Amniotic epithelial cell (primary cell): ENCODE measurements around the gene FAM89A.
A peak's percentile ranks its signal among the peaks of the same experiment; 100 is the strongest.

Experiments
- DNase-seq: peaks from one replicate; pipeline ENCODE4 v3.0.0-alpha.2; 2010; ENCODE audit warnings: low read depth

The FAM89A gene

GRCh38 chr1:231040019-231040799 lies at the start of gene FAM89A:
Gene FAM89A, minus strand, starts transcription at chr1:231040254. Its CDS starts 43 bp downstream, at chr1:231040211.
- peak; percentile 37 for DNase-seq

GRCh38 chr1:231084353-231084752 lies 44.3 kb upstream of the FAM89A start:
- no peak for DNase-seq

DNA sequence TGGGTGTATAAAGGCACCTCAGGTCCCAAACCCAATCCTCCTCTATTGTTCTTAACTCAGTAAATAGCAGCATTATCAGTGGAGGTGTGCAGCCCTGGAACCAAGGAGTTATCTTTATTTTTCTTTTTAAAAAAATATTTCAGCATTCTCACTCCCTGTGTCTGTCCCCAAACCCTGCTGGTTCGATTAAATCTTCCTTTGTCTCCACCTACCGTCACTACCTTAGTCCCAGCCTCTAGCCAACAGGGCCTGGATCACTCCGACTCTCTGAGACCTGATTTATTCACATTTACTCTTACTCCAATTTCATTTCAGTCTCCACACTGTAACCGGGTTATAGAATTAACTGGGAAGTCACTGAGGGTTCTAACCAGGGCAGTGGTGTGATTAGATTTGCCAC lies 39.1 kb upstream of the FAM89A start:
- no peak for DNase-seq

DNA sequence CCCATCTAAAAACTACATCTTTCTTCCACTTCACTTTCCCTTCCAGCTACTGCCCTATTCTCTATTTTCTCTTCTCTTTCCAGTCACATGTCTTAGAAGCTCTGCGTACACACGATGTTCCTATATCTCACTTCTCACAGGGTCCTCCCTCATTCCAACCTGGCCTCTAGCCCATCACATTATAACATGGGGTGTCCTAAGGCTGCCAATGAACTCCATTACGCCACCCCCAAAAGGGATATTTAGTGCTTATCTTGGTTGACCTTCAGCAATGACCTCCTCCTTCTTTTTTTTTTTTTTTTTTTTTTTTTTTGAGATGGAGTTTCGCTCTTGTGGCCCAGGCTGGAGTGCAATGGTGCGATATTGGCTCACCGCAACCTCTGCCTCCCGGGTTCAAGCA lies 38.2 kb upstream of the FAM89A start:
- DNase-seq: no peak

DNA sequence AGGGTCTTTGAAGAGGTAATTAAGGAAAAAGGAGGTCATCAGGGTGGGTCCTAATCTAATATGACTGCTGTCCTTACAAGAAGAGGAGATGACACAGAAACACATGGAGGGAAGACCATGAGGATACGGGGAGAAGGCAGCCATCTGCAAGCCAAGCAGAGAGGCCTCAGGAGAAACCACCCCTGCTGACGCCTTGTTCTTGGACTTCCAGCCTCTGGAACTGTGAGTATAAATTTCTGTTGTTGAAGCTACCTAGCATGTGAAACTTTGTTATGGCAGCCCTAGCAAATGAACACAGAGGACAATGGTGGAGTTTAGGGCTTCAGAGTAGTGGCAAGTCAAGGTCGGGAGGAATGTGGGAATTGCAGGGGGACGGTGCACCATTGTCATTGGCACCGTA lies 36.7 kb upstream of the FAM89A start:
- no peak for DNase-seq

DNA sequence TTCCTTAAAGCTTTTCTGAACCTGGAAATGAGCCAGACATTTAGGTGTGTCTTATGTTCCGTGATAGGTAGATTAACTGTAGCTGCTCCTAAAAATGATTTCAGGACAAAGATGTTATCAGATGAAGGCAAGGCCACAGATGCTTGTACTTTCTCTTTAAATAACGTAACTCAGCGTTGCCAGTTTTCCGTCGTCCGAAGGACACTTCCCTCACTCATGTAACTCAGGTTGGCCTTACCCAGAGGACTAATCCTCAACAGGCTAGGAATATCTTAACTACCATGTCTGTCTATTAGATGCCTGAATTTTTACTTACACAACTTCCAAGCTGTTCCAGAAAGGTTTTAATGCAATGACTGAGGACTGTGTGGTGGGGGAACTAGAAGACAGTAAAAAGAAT lies 35.4 kb upstream of the FAM89A start:
- no peak for DNase-seq

DNA sequence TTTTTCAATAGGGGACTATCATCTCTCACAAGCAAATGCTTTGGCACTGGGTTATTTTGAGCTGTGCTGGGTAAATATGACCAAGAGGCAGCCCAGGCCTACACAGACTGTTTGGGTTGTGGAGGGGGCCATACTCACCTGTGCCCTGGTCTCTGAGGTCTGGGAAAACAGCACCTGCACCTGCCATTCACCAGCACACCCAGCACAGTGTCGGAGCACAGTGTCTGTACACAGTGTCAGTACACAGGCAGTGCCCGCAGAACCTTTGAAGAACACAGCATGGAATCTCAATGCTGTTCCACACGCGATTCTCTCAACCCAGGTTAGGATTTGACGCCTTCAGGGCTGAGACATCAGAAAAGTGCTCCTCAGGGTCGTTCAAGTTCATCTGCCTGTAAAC lies 35.0 kb upstream of the FAM89A start:
- no peak for DNase-seq

GRCh38 chr1:231074046-231074445 lies 34.0 kb upstream of the FAM89A start:
- no peak for DNase-seq

DNA sequence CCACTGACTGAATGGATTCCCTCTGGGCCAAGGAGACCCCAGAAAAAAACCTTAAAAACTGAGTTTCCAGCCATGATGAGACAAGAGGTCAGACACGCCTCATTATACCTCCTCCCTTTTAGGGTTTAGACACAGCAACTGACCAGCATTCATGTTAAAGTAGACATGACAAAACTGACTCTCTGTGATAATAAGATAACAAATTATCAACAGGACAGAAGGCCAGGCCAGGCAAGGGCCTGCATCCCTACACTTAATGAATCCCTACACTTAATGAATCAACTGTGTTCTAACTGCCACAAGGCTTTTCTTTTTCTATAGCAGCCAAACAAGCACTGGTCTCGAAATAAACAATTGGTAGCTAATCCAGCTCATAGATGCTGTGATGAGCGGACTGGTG lies 33.3 kb upstream of the FAM89A start:
- DNase-seq: no peak

DNA sequence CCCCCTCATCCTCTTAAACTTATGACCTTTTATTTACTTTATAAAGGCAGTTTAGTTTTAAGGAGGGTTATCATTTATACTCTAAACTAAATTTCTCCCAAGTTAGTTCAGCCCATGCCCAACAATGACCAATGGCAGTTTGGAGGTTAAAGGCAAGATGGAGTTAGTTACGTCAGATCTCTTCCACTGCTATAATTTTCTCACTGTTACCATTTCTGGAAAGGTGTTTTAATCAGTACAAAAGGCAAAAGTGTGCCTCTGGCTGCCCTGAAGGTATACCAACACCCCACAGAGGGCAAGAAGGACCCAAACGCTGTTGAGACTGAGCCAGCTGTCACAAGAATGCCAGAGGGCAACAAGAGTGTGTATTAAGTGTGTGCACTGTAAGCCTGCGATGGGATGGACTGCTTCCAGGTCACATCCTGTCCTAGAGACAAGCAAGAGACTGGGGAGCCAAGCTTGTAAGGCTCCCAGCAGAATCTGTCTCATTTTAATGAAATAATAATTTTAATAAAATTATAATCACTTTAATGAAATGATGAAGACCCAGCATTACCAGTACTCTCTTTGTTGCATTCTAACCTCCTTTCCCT lies 32.5 kb upstream of the FAM89A start:
- DNase-seq: no peak

GRCh38 chr1:231072041-231072440 lies 32.0 kb upstream of the FAM89A start:
- no peak for DNase-seq

DNA sequence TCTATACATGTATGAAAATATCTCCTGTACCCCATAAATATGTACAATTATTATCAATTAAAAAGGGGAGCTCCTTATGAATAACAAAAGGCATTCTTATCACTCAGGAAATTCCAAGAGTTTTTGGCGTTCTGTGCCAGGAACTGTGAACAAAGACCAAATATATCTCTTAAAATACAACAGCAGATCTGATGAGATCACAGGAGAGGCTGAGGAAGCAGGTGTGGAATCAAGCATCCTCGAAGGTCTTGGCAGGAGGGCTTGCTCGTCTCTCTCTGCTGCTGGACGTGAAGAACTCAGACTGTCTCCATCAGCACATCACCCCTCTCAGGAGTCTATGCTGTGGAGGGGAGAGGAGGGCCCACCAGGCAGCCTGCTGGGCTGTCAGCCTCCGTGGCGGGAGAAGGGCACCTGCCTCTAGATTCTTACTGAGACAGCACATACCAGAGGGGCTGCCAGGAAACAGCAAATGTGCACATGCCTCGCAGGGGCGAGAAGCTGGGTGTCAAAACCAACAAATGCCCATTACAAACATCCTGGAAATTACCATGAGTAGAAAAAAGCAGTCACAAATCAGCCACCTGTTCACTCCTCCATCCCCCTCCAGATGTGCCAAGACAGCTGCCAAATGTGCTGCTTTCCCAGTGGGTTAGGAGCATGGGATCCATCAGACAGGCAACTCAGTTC lies 30.8 kb upstream of the FAM89A start:
- no peak for DNase-seq

DNA sequence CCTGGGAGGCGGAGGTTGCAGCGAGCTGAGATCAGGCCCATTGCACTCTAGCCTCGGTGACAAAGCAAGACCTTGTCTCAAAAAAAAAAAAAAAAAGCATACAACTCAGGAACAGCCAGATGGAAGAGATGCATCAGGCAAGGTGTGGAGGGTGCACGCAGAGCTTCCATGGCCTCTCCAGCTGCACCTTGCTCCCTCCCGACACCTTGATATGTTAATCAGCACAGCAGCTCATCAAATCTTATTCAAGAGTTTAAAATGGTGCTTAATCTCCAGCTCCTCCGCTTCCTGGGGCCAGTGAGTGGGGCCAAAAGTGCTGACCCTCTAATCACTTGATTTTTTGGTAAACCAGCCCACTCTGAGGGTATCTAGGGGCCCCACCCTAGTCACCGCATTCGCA lies 29.3 kb upstream of the FAM89A start:
- DNase-seq: no peak

DNA sequence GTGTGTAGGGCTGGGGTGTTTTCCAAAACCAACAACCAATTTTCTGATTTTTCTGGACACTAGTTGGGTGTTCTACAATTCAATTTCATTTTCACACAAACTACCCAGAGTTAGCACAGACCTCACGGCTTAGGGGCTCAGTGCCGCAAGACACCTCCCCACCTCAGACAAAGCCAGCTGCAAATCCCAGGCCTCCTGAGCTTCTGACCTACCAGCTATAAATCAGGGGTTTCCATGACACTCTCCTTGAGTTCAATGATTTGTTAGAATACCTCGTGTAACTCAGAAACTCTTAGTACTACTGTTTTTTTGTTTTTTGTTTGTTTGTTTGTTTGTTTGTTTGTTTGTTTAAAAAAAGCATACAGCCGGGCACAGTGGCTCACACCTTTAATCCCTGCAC lies 28.7 kb upstream of the FAM89A start:
- DNase-seq: no peak

- peak; percentile 41 for DNase-seq
Measured at GRCh38 chr1:231065510-231066241, 25.6 kb upstream of the FAM89A start.

- no peak for DNase-seq
Measured at GRCh38 chr1:231064418-231064817, 24.4 kb upstream of the FAM89A start.

DNA sequence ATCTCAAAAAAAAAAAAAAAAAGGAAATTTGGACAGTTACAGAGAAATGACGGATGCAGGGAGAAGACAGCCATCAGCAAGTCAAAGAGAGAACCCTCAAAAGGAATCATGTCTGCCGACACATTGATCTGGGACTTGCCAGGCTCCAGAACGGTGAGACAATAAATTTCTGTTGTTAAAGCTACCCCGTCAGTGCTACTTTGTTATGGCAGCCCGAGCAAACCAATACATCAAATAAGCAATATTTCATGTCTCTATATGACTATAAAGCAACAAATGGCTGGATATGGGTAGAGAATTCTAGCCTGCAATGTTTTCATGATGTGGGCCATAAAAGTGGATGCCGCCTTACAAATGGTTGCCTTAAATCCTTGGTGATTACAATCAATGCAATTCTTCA lies 23.3 kb upstream of the FAM89A start:
- no peak for DNase-seq

DNA sequence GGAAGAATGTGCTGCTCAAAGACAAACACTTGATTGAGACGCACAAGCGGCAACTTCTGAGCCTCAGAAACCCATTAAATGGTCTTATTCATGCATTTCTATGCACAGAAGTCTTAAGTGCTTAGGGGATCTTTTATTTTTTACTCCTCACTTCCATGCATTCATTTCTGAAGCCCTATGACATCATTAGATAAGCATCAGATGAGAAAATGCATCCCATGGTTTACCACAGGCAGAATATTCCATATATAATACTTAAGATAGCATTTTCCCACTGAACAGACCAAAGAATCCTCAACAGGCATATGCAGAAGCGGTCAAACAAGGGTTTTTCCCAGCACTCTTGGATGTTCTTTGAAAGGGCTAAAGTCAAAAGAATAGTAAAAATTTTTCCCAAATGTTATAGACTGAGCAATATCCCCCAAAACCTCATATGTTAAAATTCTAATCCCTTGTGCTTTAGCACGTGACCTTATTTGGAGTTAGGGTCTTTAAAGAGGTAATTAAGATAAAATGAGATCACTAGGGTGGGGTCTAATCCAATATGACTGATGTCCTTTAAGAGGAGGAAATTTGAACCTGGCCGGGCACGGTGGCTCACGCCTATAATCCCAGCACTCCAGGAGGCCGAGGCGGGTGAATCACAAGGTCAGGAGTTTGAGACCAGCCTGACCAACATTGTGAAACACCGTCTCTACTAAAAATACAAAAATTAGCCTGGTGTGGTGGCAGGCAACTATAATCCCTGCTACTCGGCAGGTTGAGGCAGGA lies 22.6 kb upstream of the FAM89A start:
- DNase-seq: peak; percentile 87

- DNase-seq: no peak
Measured at GRCh38 chr1:231059566-231060193, 19.6 kb upstream of the FAM89A start.

DNA sequence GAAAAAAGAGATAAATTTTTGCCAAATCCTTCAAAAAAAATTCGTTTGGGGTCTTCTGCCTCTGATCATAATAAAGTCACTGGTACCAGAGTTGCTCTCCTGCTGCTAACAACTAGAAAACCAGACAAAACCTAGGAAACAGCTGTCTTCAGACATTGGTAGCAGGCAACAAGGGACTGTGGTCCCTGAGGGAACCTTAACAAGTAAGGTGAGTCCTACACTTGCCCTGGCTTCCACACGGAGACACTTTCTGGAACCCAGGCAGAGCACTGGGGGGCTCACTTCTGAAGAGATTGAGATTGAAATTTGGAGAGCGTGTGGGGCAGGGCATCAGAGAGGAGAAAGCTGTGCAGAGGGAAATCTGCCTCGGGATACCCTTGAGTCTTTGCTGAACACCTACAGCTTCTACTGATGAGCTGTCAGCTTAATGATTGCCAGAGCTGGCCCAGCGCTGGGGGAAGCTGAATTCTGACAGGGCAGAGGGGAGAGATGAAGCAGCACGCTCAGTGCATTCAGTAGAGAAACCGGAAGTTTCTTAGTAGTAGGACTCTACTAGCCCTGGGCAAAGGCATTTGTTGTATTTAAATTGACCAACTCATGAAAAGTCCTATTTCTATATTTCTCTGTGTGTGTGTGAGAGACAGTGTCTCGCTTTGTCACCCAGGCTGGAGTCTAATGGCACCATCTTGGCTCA lies 18.5 kb upstream of the FAM89A start:
- DNase-seq: no peak

- no peak for DNase-seq
Measured at GRCh38 chr1:231057410-231057809, 17.4 kb upstream of the FAM89A start.
